Measurements from ENCODE around the gene PRPF38B.

DNA sequence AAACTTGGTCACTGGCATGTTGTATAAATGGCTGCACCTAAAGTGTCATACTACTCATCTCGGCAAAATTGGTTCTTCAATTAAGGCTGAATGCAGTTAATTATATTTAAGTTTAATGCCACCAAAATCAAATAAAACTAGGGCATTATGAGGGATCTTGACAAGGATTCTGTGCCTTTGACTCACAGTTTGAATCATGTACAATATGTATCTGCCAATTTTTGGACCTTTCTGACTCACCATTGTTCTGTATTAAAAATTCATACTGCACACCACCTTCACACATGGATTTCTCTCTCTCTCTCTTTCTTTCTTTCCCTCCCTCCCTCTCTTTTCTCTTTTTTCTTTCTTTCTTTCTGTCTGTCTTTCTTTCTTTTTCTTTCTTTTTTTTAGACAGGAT, 40.3 kb downstream of the PRPF38B start:
- TF ChIP-seq, protein P1, sequence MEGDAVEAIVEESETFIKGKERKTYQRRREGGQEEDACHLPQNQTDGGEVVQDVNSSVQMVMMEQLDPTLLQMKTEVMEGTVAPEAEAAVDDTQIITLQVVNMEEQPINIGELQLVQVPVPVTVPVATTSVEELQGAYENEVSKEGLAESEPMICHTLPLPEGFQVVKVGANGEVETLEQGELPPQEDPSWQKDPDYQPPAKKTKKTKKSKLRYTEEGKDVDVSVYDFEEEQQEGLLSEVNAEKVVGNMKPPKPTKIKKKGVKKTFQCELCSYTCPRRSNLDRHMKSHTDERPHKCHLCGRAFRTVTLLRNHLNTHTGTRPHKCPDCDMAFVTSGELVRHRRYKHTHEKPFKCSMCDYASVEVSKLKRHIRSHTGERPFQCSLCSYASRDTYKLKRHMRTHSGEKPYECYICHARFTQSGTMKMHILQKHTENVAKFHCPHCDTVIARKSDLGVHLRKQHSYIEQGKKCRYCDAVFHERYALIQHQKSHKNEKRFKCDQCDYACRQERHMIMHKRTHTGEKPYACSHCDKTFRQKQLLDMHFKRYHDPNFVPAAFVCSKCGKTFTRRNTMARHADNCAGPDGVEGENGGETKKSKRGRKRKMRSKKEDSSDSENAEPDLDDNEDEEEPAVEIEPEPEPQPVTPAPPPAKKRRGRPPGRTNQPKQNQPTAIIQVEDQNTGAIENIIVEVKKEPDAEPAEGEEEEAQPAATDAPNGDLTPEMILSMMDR (IDR thresholded peaks at IDR 0.05; ENCODE audit: low read depth, low read length, missing input control): no peak
- no peak for TF ChIP-seq SP1 (IDR thresholded peaks at IDR 0.05)
- no peak for TF ChIP-seq GABPA (IDR thresholded peaks at IDR 0.05 in 1 of 2, conservative IDR thresholded peaks at IDR 0.05 in 1 of 2)
- TF ChIP-seq, protein P2, sequence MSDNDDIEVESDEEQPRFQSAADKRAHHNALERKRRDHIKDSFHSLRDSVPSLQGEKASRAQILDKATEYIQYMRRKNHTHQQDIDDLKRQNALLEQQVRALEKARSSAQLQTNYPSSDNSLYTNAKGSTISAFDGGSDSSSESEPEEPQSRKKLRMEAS (IDR thresholded peaks at IDR 0.05): no peak
- TF ChIP-seq TAF1 (conservative IDR thresholded peaks at IDR 0.05): no peak
- TF ChIP-seq RAD21 (IDR thresholded peaks at IDR 0.05): no peak
- TF ChIP-seq FOXA2 (IDR thresholded peaks at IDR 0.05): no peak
- TF ChIP-seq HNF4A (conservative IDR thresholded peaks at IDR 0.05): no peak
- TF ChIP-seq YY1 (IDR thresholded peaks at IDR 0.05): no peak
- no peak for TF ChIP-seq FOXA1 (IDR thresholded peaks at IDR 0.05)
- TF ChIP-seq, protein P3, sequence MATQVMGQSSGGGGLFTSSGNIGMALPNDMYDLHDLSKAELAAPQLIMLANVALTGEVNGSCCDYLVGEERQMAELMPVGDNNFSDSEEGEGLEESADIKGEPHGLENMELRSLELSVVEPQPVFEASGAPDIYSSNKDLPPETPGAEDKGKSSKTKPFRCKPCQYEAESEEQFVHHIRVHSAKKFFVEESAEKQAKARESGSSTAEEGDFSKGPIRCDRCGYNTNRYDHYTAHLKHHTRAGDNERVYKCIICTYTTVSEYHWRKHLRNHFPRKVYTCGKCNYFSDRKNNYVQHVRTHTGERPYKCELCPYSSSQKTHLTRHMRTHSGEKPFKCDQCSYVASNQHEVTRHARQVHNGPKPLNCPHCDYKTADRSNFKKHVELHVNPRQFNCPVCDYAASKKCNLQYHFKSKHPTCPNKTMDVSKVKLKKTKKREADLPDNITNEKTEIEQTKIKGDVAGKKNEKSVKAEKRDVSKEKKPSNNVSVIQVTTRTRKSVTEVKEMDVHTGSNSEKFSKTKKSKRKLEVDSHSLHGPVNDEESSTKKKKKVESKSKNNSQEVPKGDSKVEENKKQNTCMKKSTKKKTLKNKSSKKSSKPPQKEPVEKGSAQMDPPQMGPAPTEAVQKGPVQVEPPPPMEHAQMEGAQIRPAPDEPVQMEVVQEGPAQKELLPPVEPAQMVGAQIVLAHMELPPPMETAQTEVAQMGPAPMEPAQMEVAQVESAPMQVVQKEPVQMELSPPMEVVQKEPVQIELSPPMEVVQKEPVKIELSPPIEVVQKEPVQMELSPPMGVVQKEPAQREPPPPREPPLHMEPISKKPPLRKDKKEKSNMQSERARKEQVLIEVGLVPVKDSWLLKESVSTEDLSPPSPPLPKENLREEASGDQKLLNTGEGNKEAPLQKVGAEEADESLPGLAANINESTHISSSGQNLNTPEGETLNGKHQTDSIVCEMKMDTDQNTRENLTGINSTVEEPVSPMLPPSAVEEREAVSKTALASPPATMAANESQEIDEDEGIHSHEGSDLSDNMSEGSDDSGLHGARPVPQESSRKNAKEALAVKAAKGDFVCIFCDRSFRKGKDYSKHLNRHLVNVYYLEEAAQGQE (IDR thresholded peaks at IDR 0.05): no peak
- no peak for TF ChIP-seq EGR1 (IDR thresholded peaks at IDR 0.05; ENCODE audit: low read depth in 2 of 2)

All from liver (tissue), 3 donors.